AG04450 (cell line): ENCODE measurements around the gene TLE1. TPM values are rescaled to one million over a fixed set of nuclear protein-coding genes. Genes with fewer than 3 reads are reported as not detected.

Source experiments
- CTCF ChIA-PET: fragments of 300-600, 350-600 bp; formaldehyde crosslinking; extraction: SDS; loops from one replicate; lab custom pipeline; 2022; ENCODE audit warnings: antibody characterized with exemption, inconsistent platforms; lab: Charles Lee
- POLR2A ChIA-PET: fragments of 350-600 bp; formaldehyde crosslinking; extraction: SDS; loops from one replicate; lab custom pipeline; 2021; ENCODE audit warnings: antibody characterized with exemption, inconsistent platforms; lab: Yijun Ruan, JAX
- DNase-seq: peaks from one replicate; pipeline ENCODE4 v3.0.0-alpha.2; 2011; ENCODE audit warnings: low read depth, low spot score
- H3K27ac ChIP-seq: one replicate; pipeline ENCODE4 v1.5.1; 2012; ENCODE audit warnings: low read depth, low read length, control low read depth
- H3K27me3 ChIP-seq: one replicate; pipeline ENCODE4 v1.6.0; 2012; ENCODE audit warnings: low read length; ENCODE audit not compliant: control insufficient read depth, insufficient read depth
- H3K4me3 ChIP-seq: 2 replicates; pipeline ENCODE4 v1.5.1; 2011; ENCODE audit warnings: mild to moderate bottlenecking, low read depth, low read length, control low read depth
- H3K9me3 ChIP-seq: 2 replicates; pipeline ENCODE4 v1.5.1; 2012; ENCODE audit warnings: low read length; ENCODE audit not compliant: control insufficient read depth, insufficient read depth
- CTCF ChIP-seq: IDR thresholded peaks from 2 replicates; pipeline ENCODE4 v1.5.1; 2011; ENCODE audit warnings: low read depth, low read length, control low read depth, inconsistent platforms
- polyA plus RNA-seq: library from polyadenylated mRNA; depleted of rRNA; stranded (reverse); fragments of >200 nt; gene quantifications from 2 replicates; pipeline ENCODE4 v1.2.3, GENCODE V29; 2011

TLE1 gene
- polyA plus RNA-seq, 1 experiment = 42.8 TPM

DNA sequence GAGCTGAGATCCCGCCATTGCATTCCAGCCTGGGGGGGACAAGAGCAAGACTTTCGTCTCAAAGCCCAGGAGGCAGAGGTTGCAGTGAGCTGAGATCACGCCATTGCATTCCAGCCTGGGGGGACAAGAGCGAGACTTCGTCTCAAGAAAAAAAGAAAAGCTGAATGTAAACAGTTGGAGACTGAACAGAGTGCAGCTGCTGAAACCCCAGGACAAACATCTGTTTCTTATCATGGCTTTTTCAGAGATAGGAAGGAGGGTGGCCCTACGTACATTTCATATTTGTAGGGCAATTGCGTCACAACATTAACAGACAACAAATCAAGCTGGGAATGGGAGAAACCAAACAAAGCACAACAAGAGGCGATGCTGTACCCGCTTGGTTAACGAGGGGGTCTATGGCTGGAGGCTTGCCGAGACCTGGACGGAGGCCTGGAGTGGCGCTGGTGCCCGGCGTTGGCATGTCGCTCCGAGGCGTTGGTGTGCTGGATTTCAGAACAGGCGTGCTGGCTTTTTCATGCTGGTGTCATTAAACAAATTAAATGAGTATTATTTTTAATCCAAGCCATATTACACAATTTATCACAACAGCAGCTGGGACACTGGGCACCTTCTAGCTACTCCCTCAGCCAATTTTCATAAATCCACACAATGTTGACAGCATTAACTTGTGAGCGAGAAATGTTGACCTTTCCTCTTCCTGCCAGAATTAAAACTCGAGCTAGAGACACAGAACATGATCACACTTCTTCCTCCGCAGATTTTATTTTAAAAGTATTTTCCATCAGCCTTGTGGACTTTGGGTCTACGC is 76.1 kb downstream of the TLE1 start:
- H3K27ac ChIP-seq = peak overlapping the region; percentile 95
- H3K9me3 ChIP-seq = peaks cover 2% of the 10 kb centered on the region; the same call in 1 of the 2 replicates
- H3K27me3 ChIP-seq = no peaks in the 10 kb centered on the region
- peak; percentile 90 for DNase-seq
- CTCF ChIA-PET = interaction anchor here (0.5 to 1.2 kb wide), 3 partner anchors 10 to 91 kb away, joined by 3 to 7 read pairs (median 5); no protein-coding TSS in a partner anchor
- no peak for TF ChIP-seq CTCF
- POLR2A ChIA-PET = interaction anchor here (0.7 to 1.2 kb wide), 3 partner anchors 28 to 182 kb away, joined by 3 to 6 read pairs (median 5); no protein-coding TSS in a partner anchor
- no peak overlapping the region for H3K4me3 ChIP-seq

- Histone ChIP-seq H3K4me3 (no peak overlapping the region), H3K9me3 (peaks cover 2% of the 10 kb centered on the region; the same call in 1 of the 2 replicates), H3K27ac (no peak overlapping the region), H3K27me3 (no peaks in the 10 kb centered on the region)
- CTCF ChIA-PET = no interaction called here
- POLR2A ChIA-PET = no interaction called here
- no peak for DNase-seq
- no peak for TF ChIP-seq CTCF
These were observed 77.7 kb downstream of the TLE1 start for GRCh38 chr9:81611664-81612063.

- peaks cover 2% of the 10 kb centered on the region; the same call in 1 of the 2 replicates for H3K9me3 ChIP-seq
- POLR2A ChIA-PET = no interaction called here
- CTCF ChIA-PET = no interaction called here
- DNase-seq = no peak
- TF ChIP-seq CTCF = no peak
- H3K27ac ChIP-seq = no peak overlapping the region
- no peaks in the 10 kb centered on the region for H3K27me3 ChIP-seq
- H3K4me3 ChIP-seq = no peak overlapping the region
These were observed 78.6 kb downstream of the TLE1 start for GRCh38 chr9:81610740-81611107.

- H3K27ac ChIP-seq = no peak overlapping the region
These were observed 79.3 kb downstream of the TLE1 start for GRCh38 chr9:81609782-81610739.

More at GRCh38 chr9:81609782-81610739, 79.3 kb downstream of the TLE1 start:
- no peak for TF ChIP-seq CTCF
- Histone ChIP-seq H3K9me3 (peaks cover 2% of the 10 kb centered on the region; the same call in 1 of the 2 replicates), H3K27me3 (no peaks in the 10 kb centered on the region), H3K4me3 (no peak overlapping the region)
- ChIA-PET POLR2A (no interaction called here), CTCF (no interaction called here)
- DNase-seq = no peak
